ENCODE measurements around the gene THAP12.

DNA sequence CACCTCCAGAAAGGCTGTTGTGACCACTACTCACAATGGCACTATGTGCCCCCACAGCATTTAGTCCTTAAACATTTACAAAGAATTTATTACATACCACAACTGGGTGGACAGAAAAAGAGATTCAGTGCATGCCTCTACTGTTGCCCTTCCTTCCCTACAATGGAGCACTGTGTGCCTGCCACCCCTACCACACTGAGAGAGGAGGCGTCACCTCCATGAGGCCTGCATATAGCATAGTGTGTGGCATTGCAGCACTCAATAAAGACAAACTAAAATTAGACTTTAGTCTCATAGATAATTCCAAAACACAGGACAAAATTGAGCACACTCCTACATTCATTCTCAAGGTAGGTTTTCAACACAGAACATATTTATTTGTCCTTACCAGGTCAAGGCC lies 25.8 kb downstream of the THAP12 start:
- TF ChIP-seq SIN3A (IDR thresholded peaks at IDR 0.05; ENCODE audit: borderline replicate concordance, insufficient read depth, low read length) (no peak), POLR2AphosphoS5 (IDR thresholded peaks at IDR 0.05; ENCODE audit: low read depth, low read length) (no peak), TAF1 (IDR thresholded peaks at IDR 0.05; ENCODE audit: borderline replicate concordance, insufficient read depth, low read length) (no peak), FOXP2 (optimal IDR thresholded peaks at IDR 0.05; ENCODE audit: borderline replicate concordance, extremely low read depth, extremely low read length, insufficient read depth) (no peak)
- TF ChIP-seq, protein P1, sequence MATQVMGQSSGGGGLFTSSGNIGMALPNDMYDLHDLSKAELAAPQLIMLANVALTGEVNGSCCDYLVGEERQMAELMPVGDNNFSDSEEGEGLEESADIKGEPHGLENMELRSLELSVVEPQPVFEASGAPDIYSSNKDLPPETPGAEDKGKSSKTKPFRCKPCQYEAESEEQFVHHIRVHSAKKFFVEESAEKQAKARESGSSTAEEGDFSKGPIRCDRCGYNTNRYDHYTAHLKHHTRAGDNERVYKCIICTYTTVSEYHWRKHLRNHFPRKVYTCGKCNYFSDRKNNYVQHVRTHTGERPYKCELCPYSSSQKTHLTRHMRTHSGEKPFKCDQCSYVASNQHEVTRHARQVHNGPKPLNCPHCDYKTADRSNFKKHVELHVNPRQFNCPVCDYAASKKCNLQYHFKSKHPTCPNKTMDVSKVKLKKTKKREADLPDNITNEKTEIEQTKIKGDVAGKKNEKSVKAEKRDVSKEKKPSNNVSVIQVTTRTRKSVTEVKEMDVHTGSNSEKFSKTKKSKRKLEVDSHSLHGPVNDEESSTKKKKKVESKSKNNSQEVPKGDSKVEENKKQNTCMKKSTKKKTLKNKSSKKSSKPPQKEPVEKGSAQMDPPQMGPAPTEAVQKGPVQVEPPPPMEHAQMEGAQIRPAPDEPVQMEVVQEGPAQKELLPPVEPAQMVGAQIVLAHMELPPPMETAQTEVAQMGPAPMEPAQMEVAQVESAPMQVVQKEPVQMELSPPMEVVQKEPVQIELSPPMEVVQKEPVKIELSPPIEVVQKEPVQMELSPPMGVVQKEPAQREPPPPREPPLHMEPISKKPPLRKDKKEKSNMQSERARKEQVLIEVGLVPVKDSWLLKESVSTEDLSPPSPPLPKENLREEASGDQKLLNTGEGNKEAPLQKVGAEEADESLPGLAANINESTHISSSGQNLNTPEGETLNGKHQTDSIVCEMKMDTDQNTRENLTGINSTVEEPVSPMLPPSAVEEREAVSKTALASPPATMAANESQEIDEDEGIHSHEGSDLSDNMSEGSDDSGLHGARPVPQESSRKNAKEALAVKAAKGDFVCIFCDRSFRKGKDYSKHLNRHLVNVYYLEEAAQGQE (IDR thresholded peaks at IDR 0.05; ENCODE audit: insufficient read depth in 1 of 2, low read depth in 2 of 2, low read length in 2 of 2): no peak

Measured in PFSK-1 (cell line).